A549 (cell line): Measurements from ENCODE around the gene PLCH2. TPM values are rescaled to one million over a fixed set of nuclear protein-coding genes. Genes with fewer than 3 reads are reported as not detected.

Experiments used
- ATAC-seq, 2 experiments: fragments of 200-7000 bp in 1 of 2; fragments of >200 bp in 1 of 2; cut with Nextera tagmentation in 1 of 2; cut with Tn5 transposase in 1 of 2; 3 replicates each; pipeline versions ENCODE4 v1.8.0 to v1.9.1; 2018 to 2020; ENCODE audit warnings: mild to moderate bottlenecking in 1 of 2, moderate library complexity in 1 of 2
- CTCF ChIA-PET: fragments of 300-600 bp; sonication (Branson Sonifier 250); formaldehyde crosslinking; extraction: SDS; loops from one replicate; lab custom pipeline; 2021; ENCODE audit warnings: antibody characterized with exemption, inconsistent platforms; lab: Yijun Ruan, JAX
- POLR2A ChIA-PET: fragments of 350-600 bp; formaldehyde crosslinking; extraction: SDS; loops from one replicate; lab custom pipeline; 2021; ENCODE audit warnings: antibody characterized with exemption, inconsistent platforms; lab: Yijun Ruan, JAX
- DNase-seq, 2 experiments: peaks; one replicate each; pipeline versions ENCODE4 v3.0.0 to v3.0.0-alpha.2; 2011 to 2016; ENCODE audit warnings: low read depth in 1 of 2, low spot score in 1 of 2
- FAIRE-seq: peaks from 2 replicates; lab custom pipeline; 2011; peaks lifted over from hg19 to GRCh38; lab: Jason Lieb, UNC
- H3K27ac ChIP-seq, 2 experiments: fragments of >200 bp; sonication (Bioruptor Twin); formaldehyde crosslinking; 3 replicates each; pipeline ENCODE4 v1.5.1; 2016 to 2017
- H3K4me1 ChIP-seq: fragments of >200 bp; sonication (Bioruptor Twin); formaldehyde crosslinking; 3 replicates; pipeline ENCODE4 v1.6.1; 2016
- H3K4me2 ChIP-seq: fragments of >200 bp; sonication (Bioruptor Twin); formaldehyde crosslinking; 3 replicates; pipeline ENCODE4 v1.6.1; 2016
- H3K4me3 ChIP-seq: fragments of >200 bp; sonication (Bioruptor Twin); formaldehyde crosslinking; 3 replicates; pipeline ENCODE4 v1.5.1; 2016
- H3K9me3 ChIP-seq: fragments of >200 bp; sonication (Bioruptor Twin); formaldehyde crosslinking; 3 replicates; pipeline ENCODE4 v1.6.1; 2016
- BHLHE40 ChIP-seq: IDR thresholded peaks from 2 replicates; pipeline ENCODE4 v1.6.1; 2012; ENCODE audit warnings: low read depth, low read length, inconsistent platforms
- CEBPB ChIP-seq, 2 experiments: fragments of >200 bp in 1 of 2; sonication (Bioruptor Twin) in 1 of 2; formaldehyde crosslinking in 1 of 2; IDR thresholded peaks; 2 replicates each; pipeline ENCODE4 v1.6.1; 2012 to 2016
- CHD4 ChIP-seq: fragments of 200-600 bp; sonication (generic); IDR thresholded peaks from 2 replicates; pipeline ENCODE4 v1.6.1; 2016; ENCODE audit warnings: antibody characterized with exemption, mild to moderate bottlenecking, borderline replicate concordance
- EHF ChIP-seq: fragments of 250-450 bp; sonication (Bioruptor Pico); IDR thresholded peaks from 2 replicates; pipeline ENCODE4 v1.5.0; 2020; ENCODE audit warnings: mild to moderate bottlenecking
- ESRRA ChIP-seq: fragments of 150-350 bp; IDR thresholded peaks from 2 replicates; pipeline ENCODE4 v1.6.1; 2014; ENCODE audit warnings: mild to moderate bottlenecking, low read length, borderline replicate concordance
- HDAC2 ChIP-seq: fragments of 200-600 bp; sonication (generic); IDR thresholded peaks from 2 replicates; pipeline ENCODE4 v1.6.1; 2016
- HEYL ChIP-seq: fragments of 250-450 bp; sonication (Bioruptor Pico); IDR thresholded peaks from 2 replicates; pipeline ENCODE4 v1.8.0; 2021; ENCODE audit warnings: mild to moderate bottlenecking, moderate library complexity
- HOXA7 ChIP-seq: fragments of 250-450 bp; sonication (Bioruptor Pico); IDR thresholded peaks from 2 replicates; pipeline ENCODE4 v1.5.0; 2020; ENCODE audit warnings: mild to moderate bottlenecking, moderate library complexity
- HOXB13 ChIP-seq: fragments of 250-450 bp; sonication (Bioruptor Pico); IDR thresholded peaks from 2 replicates; pipeline ENCODE4 v1.5.0; 2020; ENCODE audit warnings: low read depth, mild to moderate bottlenecking, moderate library complexity
- JUNB ChIP-seq: fragments of >200 bp; sonication (Bioruptor Twin); formaldehyde crosslinking; IDR thresholded peaks from 2 replicates; pipeline ENCODE4 v1.6.1; 2016
- MAZ ChIP-seq: fragments of 150-350 bp; IDR thresholded peaks from 2 replicates; pipeline ENCODE4 v1.6.1; 2014; ENCODE audit warnings: antibody characterized with exemption, low read depth, low read length, borderline replicate concordance
- MYC ChIP-seq: IDR thresholded peaks from 2 replicates; pipeline ENCODE4 v1.6.1; 2012; ENCODE audit warnings: mild to moderate bottlenecking, inconsistent platforms, low read length, improper control_type of control experiment, borderline replicate concordance
- NFE2L2 ChIP-seq: fragments of 150-350 bp; conservative IDR thresholded peaks from 2 replicates; pipeline ENCODE4 v1.6.1; 2014; ENCODE audit warnings: low read length
- POLR2AphosphoS2 ChIP-seq: conservative IDR thresholded peaks from 2 replicates; pipeline ENCODE4 v1.6.1; 2012; ENCODE audit warnings: low read length, improper control_type of control experiment, inconsistent platforms
- RNF2 ChIP-seq: fragments of 200-600 bp; sonication (generic); IDR thresholded peaks from 2 replicates; pipeline ENCODE4 v1.6.1; 2016; ENCODE audit warnings: low read depth, mild to moderate bottlenecking, antibody characterized with exemption, moderate library complexity, borderline replicate concordance
- SMC3 ChIP-seq: fragments of >200 bp; sonication (Bioruptor Twin); formaldehyde crosslinking; IDR thresholded peaks from 3 replicates; pipeline ENCODE4 v1.6.1; 2018; ENCODE audit warnings: inconsistent platforms
- SREBF2 ChIP-seq: fragments of 450-650 bp; IDR thresholded peaks from 2 replicates; pipeline ENCODE4 v1.6.1; 2014; ENCODE audit warnings: mild to moderate bottlenecking, moderate library complexity
- TFCP2L1 ChIP-seq: fragments of 250-450 bp; sonication (Bioruptor Pico); IDR thresholded peaks from 2 replicates; pipeline ENCODE4 v1.5.0; 2021; ENCODE audit warnings: mild to moderate bottlenecking
- ZC3H11A ChIP-seq: fragments of 450-650 bp; IDR thresholded peaks from 2 replicates; pipeline ENCODE4 v1.6.1; 2014; ENCODE audit warnings: antibody characterized with exemption, mild to moderate bottlenecking
- WGBS: methylation state at CpG from one replicate; pipeline ENCODE4 v1.1.6; 2017; ENCODE audit errors: missing lambda C conversion rate; 5-methylcytosine and 5-hydroxymethylcytosine counted together
- polyA plus RNA-seq, 4 experiments: library from polyadenylated mRNA; depleted of rRNA in 3 of 4; stranded (reverse); fragments of >200 nt; fragmentation: RNase III in 1 of 4; extraction: RNeasy Plus Mini Kit Qiagen cat#74134 plus additional on column Dnase treatment in 1 of 4; gene quantifications; 2 replicates in 3 of 4; 3 replicates in 1 of 4; pipeline ENCODE4 v1.2.3, GENCODE V29; 2011 to 2017
- TF ChIP-seq, protein P1 (sequence below): IDR thresholded peaks from 2 replicates; pipeline ENCODE4 v1.6.1; 2012; ENCODE audit warnings: low read depth, borderline replicate concordance
- TF ChIP-seq, protein P2 (sequence below): IDR thresholded peaks from 2 replicates; pipeline ENCODE4 v1.6.1; 2012

PLCH2 gene
- polyA plus RNA-seq, 2 of the 4 experiments (the other 2 are of a cell fraction) = 0.10 to 0.18 TPM

DNA sequence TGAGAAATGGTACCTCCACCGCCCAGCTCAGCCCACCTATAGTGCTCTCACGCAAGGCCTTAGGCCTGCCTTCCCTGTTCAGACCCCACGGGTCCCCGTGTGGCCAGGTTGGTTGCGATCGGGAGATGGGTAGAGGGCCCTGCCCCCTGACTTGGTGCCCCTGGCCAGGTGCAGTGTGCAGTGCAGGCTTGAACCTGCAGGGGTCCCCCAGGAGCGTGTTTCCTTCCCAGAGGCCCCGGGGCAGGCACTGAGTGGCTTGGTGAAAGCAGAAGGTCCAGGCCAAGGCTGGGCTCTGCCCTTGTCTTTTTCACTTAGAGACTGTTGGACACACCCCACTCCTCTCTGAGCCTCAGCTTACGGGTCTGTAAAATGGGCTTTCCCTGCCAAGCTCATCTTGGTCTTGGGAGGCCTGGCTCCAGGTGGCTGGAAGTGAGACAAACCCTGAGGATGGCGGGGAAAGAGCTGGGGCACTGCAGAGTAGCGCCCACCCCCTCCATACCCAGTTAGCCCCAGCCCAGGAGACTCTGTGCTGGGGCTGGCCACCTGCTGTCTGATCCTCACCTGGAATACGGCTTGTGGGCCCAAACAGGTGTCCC is 63.3 kb downstream of the PLCH2 start:
- ATAC-seq = peak in 1 of 2 experiments; percentile 74; a peak in 3 of 6 replicates
- TF ChIP-seq NFE2L2 (no peak), RNF2 (no peak)
- Histone ChIP-seq H3K27ac (no peak overlapping the region), H3K4me3 (no peak overlapping the region), H3K9me3 (no peaks in the 10 kb centered on the region), H3K4me1 (peaks cover 27% of the 10 kb centered on the region), H3K4me2 (no peak overlapping the region)
- no peak for FAIRE-seq
- no peak for DNase-seq
- WGBS = 72% methylated on average over 5 of the region's 12 CpGs
- ChIA-PET CTCF (no interaction called here), POLR2A (no interaction called here)

DNA sequence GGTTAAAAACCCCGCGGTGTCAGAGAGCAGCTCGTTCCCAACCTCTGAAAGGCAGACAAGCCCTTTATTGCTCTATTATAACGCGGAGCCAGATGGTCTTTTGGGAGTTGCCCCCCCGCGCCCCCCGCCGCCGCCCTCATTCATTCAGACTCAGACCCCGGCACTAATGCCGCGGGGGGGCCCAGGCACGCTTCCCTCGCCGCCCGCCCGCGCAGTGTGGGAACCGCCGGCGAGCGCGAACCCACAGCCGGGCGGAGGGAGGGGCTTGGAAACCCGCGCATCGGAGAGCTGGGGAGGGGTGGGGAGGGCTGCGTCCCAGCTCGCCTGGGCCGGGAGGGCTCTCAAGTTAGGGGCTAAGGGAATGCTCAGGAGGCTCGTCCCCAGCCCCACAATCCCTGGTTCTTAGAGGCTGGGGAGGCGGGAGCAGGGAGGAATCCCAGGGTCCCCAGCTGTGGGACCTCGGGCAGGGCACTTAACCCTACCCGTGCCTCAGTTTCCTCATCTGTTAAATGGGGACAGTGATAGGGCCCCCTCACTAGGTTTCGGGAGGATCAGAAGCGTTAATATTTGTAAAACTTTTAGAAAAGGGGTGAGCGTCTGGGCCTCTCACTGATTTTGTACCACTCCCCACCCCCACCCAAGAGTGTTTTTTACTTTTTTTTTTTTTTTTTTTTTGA is 64.9 kb downstream of the PLCH2 start:
- FAIRE-seq = no peak
- TF ChIP-seq NFE2L2 = no peak
- TF ChIP-seq SMC3 = no peak
- no peak for TF ChIP-seq HEYL (CRISPR knock-in tag)
- no peak for TF ChIP-seq CEBPB (IDR thresholded peaks at IDR 0.05)
- no peak for TF ChIP-seq BHLHE40
- TF ChIP-seq, protein P1, sequence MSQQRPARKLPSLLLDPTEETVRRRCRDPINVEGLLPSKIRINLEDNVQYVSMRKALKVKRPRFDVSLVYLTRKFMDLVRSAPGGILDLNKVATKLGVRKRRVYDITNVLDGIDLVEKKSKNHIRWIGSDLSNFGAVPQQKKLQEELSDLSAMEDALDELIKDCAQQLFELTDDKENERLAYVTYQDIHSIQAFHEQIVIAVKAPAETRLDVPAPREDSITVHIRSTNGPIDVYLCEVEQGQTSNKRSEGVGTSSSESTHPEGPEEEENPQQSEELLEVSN = no peak
- TF ChIP-seq HOXB13 = no peak
- no peak for TF ChIP-seq TFCP2L1 (CRISPR knock-in tag)
- TF ChIP-seq JUNB = no peak
- POLR2A ChIA-PET = no interaction called here
- H3K4me3 ChIP-seq = no peak overlapping the region
- no peaks in the 10 kb centered on the region for H3K9me3 ChIP-seq
- peaks cover 27% of the 10 kb centered on the region for H3K4me1 ChIP-seq
- H3K4me2 ChIP-seq = no peak overlapping the region
- H3K27ac ChIP-seq = no peak overlapping the region
- DNase-seq = no peak
- 82% methylated on average over 10 of the region's 39 CpGs for WGBS
- CTCF ChIA-PET = no interaction called here
- no peak for ATAC-seq

DNA sequence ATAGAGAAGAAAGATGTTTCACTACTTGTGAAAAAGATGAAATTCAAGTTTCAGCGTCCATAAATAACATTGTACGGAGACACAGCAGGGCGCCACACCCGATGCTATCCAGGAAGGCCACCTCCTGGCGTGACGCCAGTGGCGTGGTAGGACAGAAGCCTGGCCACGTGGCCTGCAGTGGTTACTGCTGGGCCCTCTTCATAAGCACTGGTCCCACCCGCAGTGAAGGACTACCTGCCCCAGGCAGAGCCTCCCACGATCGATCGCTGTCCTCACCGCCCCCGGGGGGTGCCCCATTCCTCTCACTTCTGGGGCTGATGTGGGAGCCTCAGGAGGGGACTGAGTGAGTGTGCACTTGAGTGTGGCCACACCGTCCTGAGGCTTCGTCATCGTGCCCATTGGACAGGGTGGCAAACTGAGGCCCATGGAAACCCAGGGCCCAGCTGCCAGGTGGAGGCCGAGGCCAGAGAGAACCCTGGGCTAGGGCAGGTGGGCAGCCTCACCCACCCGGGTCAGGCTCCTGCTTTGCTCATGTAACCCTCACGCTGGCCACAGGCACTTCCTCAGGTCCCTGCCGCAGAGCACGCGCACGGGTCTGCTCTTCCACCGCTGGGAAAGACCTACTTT is 65.6 kb downstream of the PLCH2 start:
- ChIA-PET POLR2A (no interaction called here), CTCF (no interaction called here)
- H3K4me2 ChIP-seq = no peak overlapping the region
- H3K27ac ChIP-seq = 0 out of 6 replicates have a peak overlapping the region, but pooled peaks of 1 of the 2 experiments have one; percentile 16
- H3K4me1 ChIP-seq = peaks cover 27% of the 10 kb centered on the region
- 75% methylated on average over 19 of the region's 25 CpGs for WGBS
- no peak for TF ChIP-seq POLR2AphosphoS2
- TF ChIP-seq, protein P2, sequence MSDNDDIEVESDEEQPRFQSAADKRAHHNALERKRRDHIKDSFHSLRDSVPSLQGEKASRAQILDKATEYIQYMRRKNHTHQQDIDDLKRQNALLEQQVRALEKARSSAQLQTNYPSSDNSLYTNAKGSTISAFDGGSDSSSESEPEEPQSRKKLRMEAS = 0 out of 2 replicates have a peak, but pooled peaks have one; percentile 24
- DNase-seq (peak in 1 of 2 experiments; percentile 44), FAIRE-seq (no peak), ATAC-seq (no peak)
- no peak overlapping the region for H3K4me3 ChIP-seq
- H3K9me3 ChIP-seq = no peaks in the 10 kb centered on the region

DNA sequence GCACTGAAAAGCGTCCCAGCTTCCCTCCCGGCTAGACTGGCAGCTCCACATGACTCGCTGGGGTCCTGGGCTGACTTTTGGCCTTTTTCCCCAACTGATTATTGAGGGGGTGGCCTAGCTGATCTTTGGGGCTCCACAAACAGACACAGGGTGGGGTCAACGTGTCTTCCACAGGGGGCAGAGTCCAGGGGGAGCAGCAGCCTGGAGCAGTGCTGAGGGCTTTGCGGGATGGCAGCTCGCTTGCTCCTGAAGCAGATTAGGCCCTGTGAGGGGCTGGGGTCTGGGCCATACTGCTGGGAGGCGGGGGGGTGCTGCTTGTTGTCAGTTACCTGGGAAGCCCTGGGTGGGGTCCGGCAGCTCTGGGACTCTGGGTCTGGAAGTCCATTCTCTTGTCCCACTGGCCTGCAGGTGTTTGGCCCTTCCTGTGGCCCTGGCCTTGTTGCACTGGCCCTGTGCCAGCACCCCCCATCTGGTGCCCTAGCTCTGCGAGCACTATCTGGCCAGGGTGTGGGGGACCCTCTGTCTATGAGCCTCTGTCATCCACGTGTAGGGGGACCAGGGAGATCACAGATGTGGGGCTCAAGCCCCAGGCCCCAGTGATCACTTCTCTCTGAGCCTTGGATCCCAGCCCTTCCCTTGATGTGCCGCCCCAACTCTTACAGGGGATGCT is 66.3 kb downstream of the PLCH2 start:
- Histone ChIP-seq H3K4me1 (peaks cover 31% of the 10 kb centered on the region), H3K27ac (0 out of 6 replicates have a peak overlapping the region, but pooled peaks of 1 of the 2 experiments have one; percentile 16), H3K9me3 (no peaks in the 10 kb centered on the region), H3K4me3 (no peak overlapping the region), H3K4me2 (no peak overlapping the region)
- WGBS = 100% methylated on average over 2 of the region's 11 CpGs
- DNase-seq (no peak), FAIRE-seq (no peak), ATAC-seq (no peak)
- ChIA-PET CTCF (no interaction called here), POLR2A (no interaction called here)
- TF ChIP-seq HOXB13 (no peak), ESRRA (no peak), SREBF2 (no peak), HOXA7 (CRISPR knock-in tag) (no peak), EHF (no peak), MYC (no peak), HDAC2 (no peak), CHD4 (no peak), MAZ (no peak), HEYL (CRISPR knock-in tag) (no peak), JUNB (no peak), ZC3H11A (no peak)
